ENCODE results near the gene ELAVL1. TPM values are rescaled to one million over a fixed set of nuclear protein-coding genes. Genes with fewer than 3 reads are reported as not detected.

ELAVL1 gene
- total and polyA plus RNA-seq, 2 of the 13 experiments (the other 11 are each of a cell fraction or from before 2014, with no cell fraction given): 27.9 to 38.4 TPM

- TF ChIP-seq NR2F6 (IDR thresholded peaks at IDR 0.05) (no peak), NR2F6 (CRISPR knock-in tag; IDR thresholded peaks at IDR 0.05) (0 out of 2 replicates have a peak, but pooled peaks have one; percentile 28), EHMT2 (IDR thresholded peaks at IDR 0.05; ENCODE audit: borderline replicate concordance, low read depth, low read length) (no peak), HOXA3 (CRISPR knock-in tag; IDR thresholded peaks at IDR 0.05) (peak; percentile 39; the same call in 1 of the 2 replicates), ZNF773 (CRISPR knock-in tag; IDR thresholded peaks at IDR 0.05; ENCODE audit: borderline replicate concordance) (no peak), ZFX (CRISPR knock-in tag; IDR thresholded peaks at IDR 0.05; ENCODE audit: low read depth) (peak; percentile 42; the same call in 1 of the 2 replicates), ZNF614 (CRISPR knock-in tag; IDR thresholded peaks at IDR 0.05; ENCODE audit: borderline replicate concordance) (no peak), RARG (CRISPR knock-in tag; IDR thresholded peaks at IDR 0.05; ENCODE audit: low read depth) (no peak), ZHX1 (CRISPR knock-in tag; IDR thresholded peaks at IDR 0.05; ENCODE audit: low read depth) (no peak), ZNF670 (CRISPR knock-in tag; IDR thresholded peaks at IDR 0.05; ENCODE audit: borderline replicate concordance) (no peak), TAF1 (CRISPR knock-in tag; IDR thresholded peaks at IDR 0.05) (no peak), FOSL1 (CRISPR knock-in tag; IDR thresholded peaks at IDR 0.05; ENCODE audit: borderline replicate concordance) (no peak), ERF (CRISPR knock-in tag; IDR thresholded peaks at IDR 0.05) (0 out of 2 replicates have a peak, but pooled peaks have one; percentile 22), RAD51 (IDR thresholded peaks at IDR 0.05; ENCODE audit: borderline replicate concordance) (no peak), HNF4A (CRISPR knock-in tag; IDR thresholded peaks at IDR 0.05) (peak; percentile 66), TFE3 (CRISPR knock-in tag; IDR thresholded peaks at IDR 0.05) (no peak), ZNF562 (CRISPR knock-in tag; IDR thresholded peaks at IDR 0.05; ENCODE audit: borderline replicate concordance) (no peak), ZNF775 (CRISPR knock-in tag; IDR thresholded peaks at IDR 0.05; ENCODE audit: borderline replicate concordance) (no peak), ZNF713 (CRISPR knock-in tag; IDR thresholded peaks at IDR 0.05) (no peak), ZNF260 (CRISPR knock-in tag; IDR thresholded peaks at IDR 0.05; ENCODE audit: borderline replicate concordance, low read depth) (no peak), FIP1L1 (IDR thresholded peaks at IDR 0.05; ENCODE audit: borderline replicate concordance, insufficient read depth, low read depth, low read length) (no peak), KLF9 (CRISPR knock-in tag; IDR thresholded peaks at IDR 0.05; ENCODE audit: low read depth) (no peak), ZNF280B (CRISPR knock-in tag; IDR thresholded peaks at IDR 0.05; ENCODE audit: borderline replicate concordance) (0 out of 2 replicates have a peak, but pooled peaks have one; percentile 46), HDAC2 (CRISPR knock-in tag; IDR thresholded peaks at IDR 0.05) (0 out of 2 replicates have a peak, but pooled peaks have one; percentile 23), ZNF761 (CRISPR knock-in tag; conservative IDR thresholded peaks at IDR 0.05) (no peak), SKI (IDR thresholded peaks at IDR 0.05; ENCODE audit: partially characterized antibody) (no peak), FOXC1 (CRISPR knock-in tag; IDR thresholded peaks at IDR 0.05; ENCODE audit: borderline replicate concordance) (no peak), CREB1 (IDR thresholded peaks at IDR 0.05) (no peak), CREB1 (CRISPR knock-in tag; IDR thresholded peaks at IDR 0.05) (no peak)
Measured at GRCh38 chr19:8054169-8054568, 48.7 kb upstream of the ELAVL1 start (continued).
